Esophagus squamous epithelium (tissue), 4 donors: ENCODE measurements around the gene PDCD1LG2.
"Not testable (repeated sequence)": the region's sequence is repeated elsewhere in the genome, so short reads cannot be mapped to it uniquely, and the experiment has no call there.

Source experiments
- CTCF ChIP-seq, 6 experiments: fragments of 450-650 bp in 4 of 6; fragments of 200-600 bp in 2 of 6; sonication (generic) in 2 of 6; IDR thresholded peaks; one replicate each; pipeline ENCODE4 v1.5.1; 2016 to 2019; ENCODE audit warnings: antibody characterized with exemption in 6 of 6, mild to moderate bottlenecking in 4 of 6, moderate library complexity in 4 of 6
- POLR2A ChIP-seq, 4 donors: fragments of 450-650 bp; IDR thresholded peaks; one replicate each; pipeline ENCODE4 v1.6.1; 2017; ENCODE audit warnings: antibody characterized with exemption in 4 of 4, mild to moderate bottlenecking in 4 of 4, moderate library complexity in 3 of 4

- TF ChIP-seq CTCF, POLR2A (IDR thresholded peaks at IDR 0.05): not testable (repeated sequence)
Observed at GRCh38 chr9:5464831-5465330, 45.5 kb upstream of the PDCD1LG2 start.
